ENCODE data around the gene KSR1.

DNA sequence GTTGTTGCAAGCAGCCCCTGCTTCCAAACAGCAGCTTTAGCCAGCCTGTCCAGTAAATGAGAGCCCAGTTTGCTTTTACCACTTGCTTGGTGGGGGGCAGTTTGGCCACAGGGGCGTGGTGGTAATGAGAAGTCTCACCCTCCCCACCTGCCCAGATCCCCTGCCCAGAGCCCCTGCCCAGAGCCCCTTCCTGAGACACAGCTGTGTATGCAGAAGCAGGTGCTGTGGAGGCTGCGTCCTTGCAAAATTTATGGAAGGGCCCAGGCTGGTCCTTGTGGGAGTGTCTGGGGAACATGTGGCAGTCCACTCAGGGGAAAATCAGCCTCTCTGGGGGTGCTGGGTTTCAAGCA lies 147.1 kb downstream of the KSR1 start:
- TF ChIP-seq POLR2A (IDR thresholded peaks at IDR 0.05; ENCODE audit: low read depth, low read length): no peak
- TF ChIP-seq SMC3 (IDR thresholded peaks at IDR 0.05; ENCODE audit: borderline replicate concordance, low read length): no peak

All from GM12878 (cell line).